ENCODE data around the gene CAMLG.
A peak's percentile ranks its signal among the peaks of the same experiment; 100 is the strongest.
"Not testable (repeated sequence)": the region's sequence is repeated elsewhere in the genome, so short reads cannot be mapped to it uniquely, and the experiment has no call there.

The CAMLG gene

GRCh38 chr5:134738133-134738962 lies at the start of gene CAMLG:
TSS of gene CAMLG (plus strand) at chr5:134738548. CDS start at chr5:134738621, 73 bp downstream.
- DNase-seq (ENCODE audit: low read depth) = peak; percentile 91

- DNase-seq (ENCODE audit: low read depth) = not testable (repeated sequence)
These were observed 48.2 kb upstream of the CAMLG start for GRCh38 chr5:134690144-134690543.

- no peak for DNase-seq (ENCODE audit: low read depth)
These were observed 45.6 kb upstream of the CAMLG start for GRCh38 chr5:134692722-134693121.

GRCh38 chr5:134708301-134708700 lies 30.0 kb upstream of the CAMLG start:
- DNase-seq (ENCODE audit: low read depth) = no peak

GRCh38 chr5:134714120-134714519 lies 24.2 kb upstream of the CAMLG start:
- no peak for DNase-seq (ENCODE audit: low read depth)

GRCh38 chr5:134714541-134714940 lies 23.8 kb upstream of the CAMLG start:
- no peak for DNase-seq (ENCODE audit: low read depth)

- not testable (repeated sequence) for DNase-seq (ENCODE audit: low read depth)
These were observed 22.9 kb upstream of the CAMLG start for GRCh38 chr5:134715466-134715865.

- no peak for DNase-seq (ENCODE audit: low read depth)
These were observed 13.5 kb upstream of the CAMLG start for GRCh38 chr5:134724872-134725271.

- no peak for DNase-seq (ENCODE audit: low read depth)
These were observed 5.5 kb upstream of the CAMLG start for GRCh38 chr5:134732819-134733218.

GRCh38 chr5:134735243-134735642 lies 3.1 kb upstream of the CAMLG start:
- DNase-seq (ENCODE audit: low read depth) = no peak

GRCh38 chr5:134736173-134736812 lies 2.1 kb upstream of the CAMLG start:
- DNase-seq (ENCODE audit: low read depth) = no peak

GRCh38 chr5:134738963-134739661 lies 764 bp downstream of the CAMLG start:
- peak; percentile 25 for DNase-seq (ENCODE audit: low read depth)

GRCh38 chr5:134741052-134741451 lies 2.7 kb downstream of the CAMLG start:
- no peak for DNase-seq (ENCODE audit: low read depth)

GRCh38 chr5:134742134-134742533 lies 3.8 kb downstream of the CAMLG start:
- no peak for DNase-seq (ENCODE audit: low read depth)

- no peak for DNase-seq (ENCODE audit: low read depth)
These were observed 11.1 kb downstream of the CAMLG start for GRCh38 chr5:134749415-134749814.

- DNase-seq (ENCODE audit: low read depth) = no peak
These were observed 19.8 kb downstream of the CAMLG start for GRCh38 chr5:134758176-134758503.

GRCh38 chr5:134758504-134759341 lies 20.4 kb downstream of the CAMLG start, which contains the start of gene DDX46:
TSS of gene DDX46 (plus strand) at chr5:134758779. CDS start at chr5:134758939, 160 bp downstream.
- DNase-seq (ENCODE audit: low read depth) = no peak

- DNase-seq (ENCODE audit: low read depth) = not testable (repeated sequence)
These were observed 29.4 kb downstream of the CAMLG start for GRCh38 chr5:134767528-134768291.

GRCh38 chr5:134769206-134769605 lies 30.9 kb downstream of the CAMLG start:
- peak; percentile 35 for DNase-seq (ENCODE audit: low read depth)

GRCh38 chr5:134772461-134773125 lies 34.2 kb downstream of the CAMLG start:
- no peak for DNase-seq (ENCODE audit: low read depth)

- no peak for DNase-seq (ENCODE audit: low read depth)
These were observed 39.0 kb downstream of the CAMLG start for GRCh38 chr5:134777366-134777765.
